DLD1 (cell line): ENCODE data around the gene AHRR.
"Not testable (repeated sequence)": the region's sequence is repeated elsewhere in the genome, so short reads cannot be mapped to it uniquely, and the experiment has no call there.

Source experiments
- in situ Hi-C: cut with HindIII; loops from 2 replicates; pipeline ENCODE4 v1.10.0; 2017; ENCODE audit warnings: low sequenced_read_pairs

AHRR gene

DNA sequence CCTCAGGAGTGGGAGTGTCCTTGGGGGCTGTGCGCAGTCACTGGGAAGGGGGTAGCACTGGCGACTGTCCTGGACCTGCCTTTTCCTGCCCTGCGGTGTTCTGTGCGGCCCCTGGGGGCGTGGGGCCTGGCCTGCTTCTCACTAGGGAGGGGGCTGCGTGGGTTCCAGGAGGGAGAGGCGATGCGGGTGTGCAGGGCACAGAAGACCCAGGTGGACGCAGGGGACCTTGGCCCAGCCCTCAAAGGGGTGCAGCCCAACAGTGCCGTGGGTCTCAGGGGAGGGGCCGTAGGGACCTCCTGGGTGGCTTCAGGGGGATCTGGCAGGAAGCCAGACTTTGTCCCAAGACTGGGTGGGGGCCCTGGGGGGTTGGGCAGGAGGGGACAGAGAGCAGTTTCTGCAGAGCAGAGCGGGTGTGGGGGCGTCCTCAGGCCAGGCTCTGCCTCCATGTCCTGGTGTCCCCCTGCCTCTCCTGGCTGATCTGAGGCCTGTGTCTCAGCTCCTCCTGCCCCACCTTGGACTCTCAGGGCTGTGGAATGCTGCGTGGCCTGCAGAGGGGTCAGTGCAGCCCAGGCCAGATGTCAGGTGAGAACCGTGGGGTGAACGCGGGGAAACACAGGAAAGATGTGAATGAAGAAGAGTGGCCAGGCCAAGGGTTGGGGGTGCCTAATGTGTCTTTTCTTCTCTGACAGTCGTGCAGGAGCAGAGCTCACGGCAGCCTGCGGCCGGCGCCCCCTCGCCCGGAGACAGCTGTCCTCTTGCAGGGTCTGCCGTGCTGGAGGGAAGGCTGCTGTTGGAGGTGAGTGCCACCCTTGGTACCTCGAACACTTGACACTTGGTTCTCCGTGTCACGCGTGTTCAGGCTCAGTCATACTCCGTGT is 54.6 kb downstream of the AHRR start:
- in situ Hi-C loops, result no loop called here

DNA sequence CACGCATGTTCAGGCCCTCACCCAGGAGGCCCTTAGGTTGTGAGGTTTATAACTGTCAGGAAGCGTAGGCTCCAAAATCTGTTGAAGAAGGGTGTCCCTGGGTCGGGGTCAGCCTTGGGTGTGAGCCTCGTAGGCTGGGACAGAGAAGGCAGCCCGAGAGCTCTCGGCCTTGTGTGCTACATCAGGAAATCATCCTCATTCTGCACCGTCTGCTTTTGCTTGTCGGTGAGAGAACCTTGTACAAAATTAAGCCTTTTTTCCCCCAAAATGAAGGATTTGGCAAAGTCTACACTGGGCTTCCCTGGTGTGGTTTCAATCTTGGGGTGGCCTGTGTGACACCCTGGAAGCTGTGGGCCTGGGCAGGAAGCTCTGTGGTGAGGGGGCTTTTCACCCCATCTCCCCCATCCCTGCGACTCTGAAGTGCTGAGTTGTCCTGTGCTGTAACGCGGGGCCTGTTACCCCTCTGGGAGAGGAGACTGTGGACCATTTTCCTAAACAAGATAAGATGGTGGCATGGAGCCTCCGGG is 55.3 kb downstream of the AHRR start:
- in situ Hi-C loops, result no loop called here

GRCh38 chr5:377326-377981 is 55.9 kb downstream of the AHRR start:
- in situ Hi-C loops, result no loop called here

DNA sequence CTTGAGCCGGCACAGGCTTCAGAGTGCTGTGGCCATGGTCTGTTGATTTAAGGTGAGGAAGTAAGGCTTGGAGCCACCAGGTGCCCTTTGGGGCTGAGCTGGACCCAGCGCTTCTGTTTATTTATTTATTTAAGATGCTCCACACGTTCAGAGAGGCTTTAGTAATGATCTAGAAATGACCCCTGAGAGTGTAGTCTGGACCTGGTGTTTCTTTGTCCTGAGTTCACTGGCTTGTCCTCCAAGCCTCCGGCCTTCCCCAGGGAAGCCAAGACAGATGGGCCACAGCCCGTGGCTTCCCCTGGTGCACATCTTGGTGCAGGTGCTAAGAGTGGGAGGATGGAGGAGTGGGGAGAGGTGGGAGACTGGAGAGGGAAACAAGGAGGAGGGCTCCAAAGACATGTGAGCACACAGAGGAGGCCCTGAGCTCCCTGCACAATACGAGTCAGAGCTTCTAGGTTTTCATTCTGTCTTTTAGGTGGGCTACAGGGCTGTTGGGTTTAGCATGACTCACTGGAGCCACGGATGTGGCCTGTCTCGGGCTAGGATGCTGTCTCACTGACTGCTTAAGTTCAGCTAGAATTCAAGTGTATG is 56.9 kb downstream of the AHRR start:
- in situ Hi-C loops, result no loop called here

GRCh38 chr5:378976-379742 is 57.6 kb downstream of the AHRR start:
- in situ Hi-C loops, result no loop called here

DNA sequence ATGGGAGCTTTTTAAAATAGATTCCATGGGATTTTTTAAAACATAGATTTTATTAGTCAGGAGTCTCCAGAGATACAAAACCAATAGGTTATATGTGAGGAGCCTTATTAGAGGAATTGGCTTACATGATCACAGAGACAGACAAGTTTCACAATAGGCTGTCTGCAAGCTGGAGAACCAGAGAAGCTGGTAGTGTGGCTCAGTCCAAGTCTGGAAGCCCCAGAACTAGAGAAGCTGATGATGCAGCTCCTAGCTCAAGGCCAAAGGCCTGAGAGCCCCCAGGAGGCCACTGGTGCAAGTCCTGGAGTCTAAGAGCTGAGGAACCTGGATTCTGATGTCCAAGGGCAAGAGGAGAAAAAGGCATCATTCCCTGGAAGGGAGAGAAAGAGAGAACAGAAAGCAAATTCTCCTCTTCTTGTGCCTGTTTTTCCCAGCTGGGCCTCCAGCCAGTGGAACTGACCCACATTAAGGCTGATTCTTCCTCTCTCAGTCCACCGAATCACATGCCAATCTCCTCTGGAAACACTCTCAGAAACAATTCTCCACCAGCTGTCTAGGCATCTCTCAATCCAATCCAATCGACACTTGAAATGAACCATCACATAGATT is 59.3 kb downstream of the AHRR start:
- in situ Hi-C loops, result no loop called here

DNA sequence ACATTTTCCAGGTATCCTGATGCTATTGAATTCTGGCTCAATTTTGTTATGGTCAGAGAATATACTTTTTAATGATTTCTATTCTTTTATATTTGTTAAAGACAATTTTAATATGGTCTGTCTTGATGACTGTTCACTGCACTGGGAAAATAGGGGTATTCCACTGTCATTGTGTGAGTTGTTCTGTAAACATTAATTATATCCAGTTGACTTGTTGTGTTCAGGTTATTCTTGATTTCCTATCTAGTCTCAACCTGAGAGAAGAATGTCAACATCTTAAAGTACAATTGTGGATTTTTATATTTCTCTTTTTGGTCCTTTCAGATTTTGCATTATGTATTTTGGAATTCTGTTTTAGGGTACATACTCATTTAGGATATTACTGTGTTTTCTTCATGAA is 61.6 kb downstream of the AHRR start:
- in situ Hi-C loops, result no loop called here

DNA sequence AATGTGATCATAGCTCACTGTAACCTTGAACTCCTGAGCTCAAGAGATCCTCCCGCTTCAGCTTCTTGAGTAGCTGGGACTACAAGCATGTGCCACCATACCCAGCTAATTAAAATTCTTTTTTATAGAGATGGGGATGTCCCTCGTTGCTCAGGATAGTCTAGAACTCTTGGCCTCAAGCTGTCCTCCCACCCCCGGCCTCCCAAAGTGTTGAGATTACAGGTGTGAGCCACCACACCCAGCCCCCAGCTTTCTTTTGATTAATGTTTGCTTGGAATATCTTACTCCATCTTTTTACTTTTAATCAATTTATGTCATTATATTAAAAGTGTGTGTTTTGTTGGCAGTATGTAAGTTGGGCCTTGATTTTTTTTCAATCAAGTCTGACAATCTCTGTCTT is 62.1 kb downstream of the AHRR start:
- in situ Hi-C loops, result no loop called here

GRCh38 chr5:384576-384975 is 63.1 kb downstream of the AHRR start:
- in situ Hi-C loops, result not testable (repeated sequence)

DNA sequence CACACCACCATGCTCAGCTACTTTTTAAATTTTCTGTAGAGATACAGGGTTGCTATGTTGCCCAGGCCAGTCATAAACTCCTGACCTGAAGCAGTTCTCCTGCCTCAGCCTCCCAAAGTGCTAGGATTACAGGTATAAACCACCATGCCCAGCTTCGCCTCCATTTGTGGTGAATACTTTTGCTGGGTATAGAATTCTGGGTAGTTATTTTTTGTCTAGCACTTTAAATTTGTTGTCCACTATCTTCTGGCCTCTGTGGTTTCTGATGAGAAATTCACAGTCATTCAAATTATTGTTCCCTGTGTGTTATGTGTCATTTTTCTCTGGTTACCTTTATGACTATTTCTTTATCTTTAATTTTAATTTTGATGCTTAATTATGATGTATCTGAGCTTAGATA is 63.8 kb downstream of the AHRR start:
- in situ Hi-C loops, result no loop called here

DNA sequence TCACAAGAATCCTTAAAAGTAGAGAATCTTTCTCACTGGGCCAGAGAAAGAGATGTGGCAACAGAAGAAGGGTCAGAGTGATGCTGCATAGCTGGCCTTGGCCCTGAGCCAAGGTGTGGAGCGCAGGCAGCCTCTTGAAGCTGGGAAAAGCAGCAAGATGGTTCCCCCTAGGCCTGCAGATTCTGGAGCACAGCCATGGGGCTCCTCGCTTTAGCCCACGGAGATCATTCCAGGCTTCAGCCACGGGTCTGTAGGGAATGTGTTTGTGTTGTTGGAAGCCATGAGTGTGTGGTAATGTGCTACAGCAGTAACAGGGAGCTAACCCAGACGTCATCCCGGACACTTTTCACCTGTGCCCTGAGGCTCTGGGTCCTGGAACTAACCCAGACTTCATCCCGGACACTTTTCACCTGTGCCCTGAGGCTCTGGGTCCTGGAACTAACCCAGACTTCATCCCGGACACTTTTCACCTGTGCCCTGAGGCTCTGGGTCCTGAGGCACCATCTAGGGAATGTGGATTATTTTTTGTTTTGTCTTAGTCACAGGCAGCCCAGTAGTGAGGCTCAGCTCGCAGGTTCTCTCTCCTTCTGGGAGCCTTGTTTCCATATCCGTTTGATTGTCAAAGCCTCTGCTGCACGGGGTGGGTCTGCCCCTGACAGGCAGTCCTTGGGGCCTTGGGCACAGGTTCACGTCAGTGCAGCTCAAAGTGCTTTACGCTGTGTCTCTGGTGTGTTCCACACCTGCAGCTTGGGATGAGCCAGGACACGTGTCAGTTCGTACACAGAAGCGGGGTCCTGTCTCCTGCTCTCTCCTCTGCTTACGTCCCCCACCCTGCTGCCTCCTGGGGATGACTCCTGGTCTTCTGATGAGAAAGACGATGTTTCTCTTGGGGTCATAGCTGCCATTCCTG is 65.2 kb downstream of the AHRR start:
- in situ Hi-C loops, result no loop called here

DNA sequence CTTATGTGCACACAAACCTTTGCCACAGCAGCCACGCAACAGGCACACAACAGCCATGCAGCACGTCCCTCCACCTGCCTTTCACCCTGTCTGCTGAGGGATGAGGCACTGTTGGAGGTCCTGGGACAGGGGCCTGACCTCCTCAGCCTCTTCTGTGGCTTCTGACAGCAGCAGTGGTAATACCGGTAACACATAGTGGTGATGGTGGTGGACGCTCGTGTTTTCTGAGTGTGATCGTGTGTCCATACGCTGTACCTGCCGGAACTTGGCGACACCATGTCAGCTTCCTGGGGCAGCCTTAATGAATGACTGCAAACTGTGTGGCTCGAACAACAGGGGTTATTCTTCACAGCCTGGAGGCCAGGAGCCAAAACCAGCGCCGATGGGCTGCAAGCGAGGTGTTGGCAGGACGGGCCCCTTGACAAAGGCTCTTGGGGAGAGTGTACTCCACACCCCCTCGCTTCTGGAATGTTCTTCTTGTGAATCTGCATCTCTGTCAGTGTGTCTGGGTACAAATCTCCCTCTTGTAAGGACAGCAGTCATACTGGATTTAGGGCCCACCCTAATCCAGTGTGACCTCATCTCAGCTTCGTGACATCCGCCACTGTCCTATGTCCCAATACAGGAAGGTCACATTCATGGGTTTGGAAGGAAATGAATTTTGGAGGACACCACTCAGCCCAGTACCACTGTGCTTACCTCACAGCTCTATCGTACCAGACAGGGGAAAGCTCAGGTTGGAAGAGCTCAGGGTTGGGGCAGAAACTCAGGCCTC is 66.2 kb downstream of the AHRR start:
- in situ Hi-C loops, result no loop called here

DNA sequence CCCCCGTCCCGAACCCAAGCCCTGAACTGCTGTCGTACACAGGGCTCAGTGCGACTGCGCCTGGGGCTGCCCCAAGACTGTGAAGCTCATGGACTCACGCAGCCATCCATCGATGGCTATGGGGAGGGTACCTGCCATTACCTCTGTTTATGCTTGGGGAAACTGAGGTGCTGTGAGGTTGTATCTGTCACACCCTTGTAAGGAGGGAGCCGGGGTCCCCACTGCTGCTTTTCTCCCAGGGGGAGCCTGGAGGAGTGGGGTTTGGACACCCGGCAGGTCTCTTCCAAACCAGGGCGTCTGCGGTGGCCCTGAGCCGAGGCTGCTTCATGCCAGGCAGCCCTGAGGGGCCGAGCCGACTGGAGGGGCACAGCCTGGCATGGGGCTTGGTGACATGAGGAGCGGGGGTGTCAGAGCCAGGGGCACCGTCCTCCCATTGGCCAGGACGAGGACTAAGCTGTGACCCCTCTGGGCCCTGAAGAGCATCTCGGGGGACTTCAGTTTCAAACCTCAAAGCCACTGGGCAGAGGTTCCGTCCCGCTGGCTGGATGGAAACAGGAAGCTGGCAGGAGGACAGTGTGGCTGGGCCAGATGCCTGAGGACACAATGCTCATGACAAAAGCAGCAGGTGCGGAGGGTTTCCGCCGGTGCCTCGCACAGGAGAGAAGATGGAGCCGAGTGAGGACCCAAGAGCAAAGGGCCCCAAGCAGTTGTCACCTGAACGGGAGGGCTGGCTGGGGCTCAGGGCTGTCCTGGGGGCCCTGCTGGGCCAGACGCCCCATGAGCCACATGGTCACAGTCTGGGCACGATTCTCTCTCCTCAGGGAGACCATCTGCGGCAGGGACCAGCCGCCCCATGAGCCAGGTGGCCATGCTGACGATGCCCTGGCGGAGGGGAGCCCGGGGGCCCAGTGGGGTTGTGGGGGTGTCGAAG is 67.0 kb downstream of the AHRR start:
- in situ Hi-C loops, result no loop called here

DNA sequence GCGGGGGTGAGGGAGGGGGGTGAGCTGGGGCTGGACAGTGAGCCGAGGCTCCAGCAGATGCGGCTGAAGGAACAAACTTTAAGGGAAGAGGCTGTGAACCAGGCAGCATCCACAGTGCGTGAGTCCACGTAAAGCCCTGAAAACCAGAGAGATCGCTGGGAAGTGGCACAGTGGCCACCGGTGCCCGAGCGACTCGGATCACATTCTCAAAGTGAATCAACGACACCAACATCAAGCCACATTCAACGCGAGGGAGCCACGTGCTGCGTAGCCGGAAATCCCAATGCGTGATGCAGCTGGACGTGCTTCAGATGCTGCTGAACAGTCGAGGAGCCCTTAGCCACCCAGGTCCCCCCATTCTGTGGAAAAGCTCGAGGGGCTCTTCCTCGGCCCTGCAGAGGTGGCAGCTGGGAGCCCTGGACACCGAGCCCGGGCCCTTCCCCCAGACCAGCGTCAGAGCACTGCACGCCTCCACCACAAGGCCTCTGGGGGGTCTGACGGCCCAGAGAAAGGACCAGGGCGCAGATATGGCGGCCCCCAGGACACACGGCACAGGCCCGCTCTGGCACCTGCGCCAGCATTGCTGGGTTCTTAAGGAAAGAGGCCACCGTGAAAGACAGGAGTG is 67.8 kb downstream of the AHRR start:
- in situ Hi-C loops, result no loop called here

DNA sequence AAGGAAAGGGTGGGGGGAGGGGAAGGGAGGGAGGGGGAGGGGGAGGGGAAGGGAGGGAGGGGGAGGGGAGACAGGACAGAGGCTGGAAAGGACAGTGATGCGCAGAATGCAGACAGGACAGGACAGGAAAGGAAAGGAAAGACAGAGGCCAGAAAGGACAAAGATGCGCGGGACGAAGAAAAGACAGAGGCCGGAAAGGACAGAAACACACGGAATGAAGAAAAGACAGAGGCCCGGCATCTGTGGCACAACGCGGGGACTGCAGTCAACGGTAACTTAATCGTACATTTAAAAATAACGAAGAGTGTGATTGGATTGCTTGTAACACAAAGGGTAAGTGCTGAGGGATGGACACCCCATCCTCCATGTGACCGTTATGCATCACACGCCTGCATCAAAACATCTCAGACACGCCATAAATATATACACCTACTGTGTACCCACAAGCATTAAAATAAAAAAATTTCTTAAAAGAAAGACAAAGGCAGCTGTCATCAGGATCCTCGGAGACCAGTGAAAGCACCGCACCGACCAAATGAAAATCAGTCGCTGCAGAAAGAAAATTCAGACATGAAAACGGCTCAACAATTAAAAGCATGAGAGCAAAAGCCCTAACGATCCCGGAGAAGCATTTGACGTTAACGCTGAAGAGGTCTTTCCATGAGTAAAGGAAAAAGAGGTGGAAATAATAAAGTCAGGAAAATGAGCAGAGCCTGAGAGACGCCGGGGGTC is 68.5 kb downstream of the AHRR start:
- in situ Hi-C loops, result no loop called here

DNA sequence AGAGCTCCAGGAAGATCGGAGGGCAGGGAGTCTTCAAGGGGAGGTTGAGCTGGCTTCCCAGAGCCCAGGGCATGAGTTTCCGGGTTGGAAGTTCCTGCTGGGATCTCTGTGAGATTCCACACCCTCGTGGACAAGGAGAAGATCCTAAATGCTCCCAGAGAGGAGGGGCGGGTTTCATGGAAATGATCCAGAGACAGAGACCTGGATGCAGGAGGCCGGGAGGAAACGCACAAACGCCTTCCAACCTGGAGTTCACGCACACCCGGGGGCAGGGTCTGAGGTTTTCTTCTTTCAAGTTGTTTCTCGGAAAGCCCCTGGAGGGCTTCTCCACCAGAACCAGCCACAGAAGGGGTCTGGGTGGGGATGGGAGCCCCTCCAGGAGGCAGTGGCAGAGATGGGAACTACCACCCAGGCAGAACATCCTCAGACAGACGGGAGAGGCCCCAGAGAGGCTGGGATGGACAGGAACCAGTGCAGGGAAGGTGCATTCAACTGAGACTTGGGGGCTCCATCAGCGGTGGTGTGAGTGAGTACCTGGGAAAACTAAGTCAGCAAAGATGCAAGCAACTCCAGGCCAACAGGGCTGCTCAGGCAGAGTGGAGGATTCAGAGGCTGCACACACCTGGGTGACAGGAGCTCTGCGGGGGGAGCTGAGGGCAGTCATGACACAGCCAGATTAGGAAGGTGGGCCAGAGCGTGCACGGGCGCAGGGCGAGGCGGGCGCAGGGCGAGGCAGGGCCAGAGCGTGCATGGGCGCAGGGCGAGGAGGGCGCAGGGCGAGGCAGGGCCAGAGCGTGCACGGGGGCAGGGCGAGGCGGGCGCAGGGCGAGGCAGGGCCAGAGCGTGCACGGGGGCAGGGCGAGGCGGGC is 69.3 kb downstream of the AHRR start:
- in situ Hi-C loops, result no loop called here
